Neural progenitor cell (in vitro differentiated cells): ENCODE results near the gene R3HDM4. TPM values are rescaled to one million over a fixed set of nuclear protein-coding genes. Genes with fewer than 3 reads are reported as not detected.

Experiments used
- DNase-seq: peaks from one replicate; pipeline ENCODE4 v3.0.0-alpha.2; 2016; ENCODE audit warnings: low spot score
- H2AFZ ChIP-seq: fragments of 200-600 bp; sonication (generic); replicated peaks from 2 replicates; pipeline ENCODE4 v1.6.1; 2016; ENCODE audit warnings: antibody characterized with exemption
- H3F3A ChIP-seq: fragments of 200-600 bp; sonication (generic); 2 replicates; pipeline ENCODE4 v1.6.1; 2016; ENCODE audit warnings: antibody characterized with exemption, low read depth
- H3K27ac ChIP-seq: fragments of 200-600 bp; sonication (generic); 2 replicates; pipeline ENCODE4 v1.5.1; 2016; ENCODE audit warnings: mild to moderate bottlenecking
- H3K27me3 ChIP-seq: fragments of 200-600 bp; sonication (generic); 2 replicates; pipeline ENCODE4 v1.6.1; 2016; ENCODE audit warnings: mild to moderate bottlenecking, moderate library complexity
- H3K36me3 ChIP-seq: fragments of 200-600 bp; sonication (generic); 2 replicates; pipeline ENCODE4 v1.5.1; 2016
- H3K4me1 ChIP-seq: fragments of 200-600 bp; sonication (generic); 2 replicates; pipeline ENCODE4 v1.6.1; 2016; ENCODE audit warnings: mixed run types
- H3K4me2 ChIP-seq: fragments of 200-600 bp; sonication (generic); 2 replicates; pipeline ENCODE4 v1.6.1; 2016
- H3K4me3 ChIP-seq: fragments of 200-600 bp; sonication (generic); 2 replicates; pipeline ENCODE4 v1.5.1; 2016
- H3K79me2 ChIP-seq: fragments of 200-600 bp; sonication (generic); 2 replicates; pipeline ENCODE4 v1.6.1; 2016; ENCODE audit warnings: low read depth
- H3K9ac ChIP-seq: fragments of 200-600 bp; sonication (generic); 2 replicates; pipeline ENCODE4 v1.6.1; 2016
- H3K9me3 ChIP-seq: fragments of 200-600 bp; sonication (generic); 2 replicates; pipeline ENCODE4 v1.5.1; 2016; ENCODE audit warnings: low read depth
- H4K20me1 ChIP-seq: fragments of 200-600 bp; sonication (generic); 2 replicates; pipeline ENCODE4 v1.6.1; 2016; ENCODE audit warnings: low read depth
- H3K27ac Mint-ChIP-seq: 3 replicates; pipeline ENCODE4 v1.8.0; 2021; ENCODE audit warnings: mixed read lengths
- H3K27me3 Mint-ChIP-seq: 2 replicates; pipeline ENCODE4 v1.8.0; 2022; ENCODE audit warnings: low read depth, mild to moderate bottlenecking, inconsistent platforms, moderate library complexity, mixed read lengths; ENCODE audit not compliant: insufficient read depth
- H3K36me3 Mint-ChIP-seq: 3 replicates; pipeline ENCODE4 v1.8.0; 2021; ENCODE audit warnings: mixed read lengths
- H3K4me1 Mint-ChIP-seq: 3 replicates; pipeline ENCODE4 v1.8.0; 2021; ENCODE audit warnings: mixed read lengths
- H3K4me3 Mint-ChIP-seq: 3 replicates; pipeline ENCODE4 v1.8.0; 2021; ENCODE audit warnings: mild to moderate bottlenecking, moderate library complexity, mixed read lengths
- H3K9me3 Mint-ChIP-seq: 3 replicates; pipeline ENCODE4 v1.8.0; 2020; ENCODE audit warnings: mixed read lengths
- CTCF ChIP-seq: fragments of 200-600 bp; sonication (generic); IDR thresholded peaks from 2 replicates; pipeline ENCODE4 v1.5.1; 2017; ENCODE audit warnings: antibody characterized with exemption, mild to moderate bottlenecking
- EZH2 ChIP-seq: fragments of 200-600 bp; sonication (generic); IDR thresholded peaks from 2 replicates; pipeline ENCODE4 v1.6.1; 2017; ENCODE audit warnings: antibody characterized with exemption, mild to moderate bottlenecking, moderate library complexity
- EZH2phosphoT487 ChIP-seq: fragments of 200-600 bp; sonication (generic); IDR thresholded peaks from 2 replicates; pipeline ENCODE4 v1.6.1; 2017; ENCODE audit warnings: antibody characterized with exemption
- total RNA-seq: library from RNA; depleted of rRNA; stranded (reverse); fragments of >200 nt; gene quantifications from 2 replicates; pipeline ENCODE4 v1.2.3, GENCODE V29; 2015; ENCODE audit warnings: low replicate concordance

Gene R3HDM4
- total RNA-seq, 1 donor from 2014 or later, result 22.7 TPM

GRCh38 chr19:868458-869244, 44.4 kb downstream of the R3HDM4 start:
- no peak for DNase-seq
- H3K4me1 ChIP-seq, result peaks cover 7% of the 10 kb centered on the region
- peaks cover 39% of the 10 kb centered on the region for H3F3A ChIP-seq
- H3K27me3 ChIP-seq, result peaks cover under 1% of the 10 kb centered on the region
- no peak overlapping the region for H3K4me2 ChIP-seq
- no peaks in the 10 kb centered on the region for H3K36me3 ChIP-seq
- no peaks in the 10 kb centered on the region for H3K79me2 ChIP-seq
- no peak overlapping the region for H3K4me3 ChIP-seq
- H4K20me1 ChIP-seq, result peaks cover 27% of the 10 kb centered on the region
- Mint-ChIP-seq H3K4me3 (no peak overlapping the region), H3K36me3 (peaks cover 11% of the 10 kb centered on the region), H3K27ac (no peak overlapping the region), H3K9me3 (no peaks in the 10 kb centered on the region), H3K4me1 (peaks cover 10% of the 10 kb centered on the region), H3K27me3 (peaks cover 10% of the 10 kb centered on the region)
- TF ChIP-seq CTCF (no peak), EZH2phosphoT487 (no peak), EZH2 (no peak)
- no peaks in the 10 kb centered on the region for H3K9me3 ChIP-seq
- H2AFZ ChIP-seq, result no peak overlapping the region
- no peak overlapping the region for H3K27ac ChIP-seq
- H3K9ac ChIP-seq, result no peak overlapping the region

- DNase-seq, result no peak
- no peaks in the 10 kb centered on the region for H3K36me3 ChIP-seq
- no peak overlapping the region for H3K27ac Mint-ChIP-seq
- no peaks in the 10 kb centered on the region for H3K79me2 ChIP-seq
- H2AFZ ChIP-seq, result no peak overlapping the region
- H3K9ac ChIP-seq, result no peak overlapping the region
- peaks cover 28% of the 10 kb centered on the region for H4K20me1 ChIP-seq
- peak overlapping the region; percentile 6 for H3K4me3 Mint-ChIP-seq
- H3K4me3 ChIP-seq, result no peak overlapping the region
- H3K27ac ChIP-seq, result no peak overlapping the region
- peaks cover 16% of the 10 kb centered on the region for H3K27me3 Mint-ChIP-seq
- peaks cover 7% of the 10 kb centered on the region for H3K4me1 ChIP-seq
- H3K4me1 Mint-ChIP-seq, result peaks cover 10% of the 10 kb centered on the region
- peaks cover 7% of the 10 kb centered on the region for H3K27me3 ChIP-seq
- H3K4me2 ChIP-seq, result no peak overlapping the region
- no peak for TF ChIP-seq CTCF
- no peak for TF ChIP-seq EZH2phosphoT487
- no peak for TF ChIP-seq EZH2
- peaks cover 42% of the 10 kb centered on the region for H3F3A ChIP-seq
- no peaks in the 10 kb centered on the region for H3K9me3 Mint-ChIP-seq
- no peaks in the 10 kb centered on the region for H3K9me3 ChIP-seq
- peaks cover 11% of the 10 kb centered on the region for H3K36me3 Mint-ChIP-seq
These were observed 45.1 kb downstream of the R3HDM4 start for GRCh38 chr19:867855-868457.

GRCh38 chr19:867301-867793, 45.7 kb downstream of the R3HDM4 start:
- Mint-ChIP-seq H3K27me3 (peaks cover 19% of the 10 kb centered on the region), H3K27ac (peak overlapping the region; percentile 58), H3K9me3 (no peaks in the 10 kb centered on the region), H3K4me3 (peak overlapping the region; percentile 6), H3K4me1 (peaks cover 14% of the 10 kb centered on the region), H3K36me3 (peaks cover 11% of the 10 kb centered on the region)
- H3K9ac ChIP-seq, result no peak overlapping the region
- H3K27me3 ChIP-seq, result peaks cover 13% of the 10 kb centered on the region
- no peak overlapping the region for H3K27ac ChIP-seq
- no peaks in the 10 kb centered on the region for H3K9me3 ChIP-seq
- H3K79me2 ChIP-seq, result no peaks in the 10 kb centered on the region
- H4K20me1 ChIP-seq, result peaks cover 28% of the 10 kb centered on the region
- H3K4me3 ChIP-seq, result no peak overlapping the region
- peaks cover 44% of the 10 kb centered on the region for H3F3A ChIP-seq
- H2AFZ ChIP-seq, result no peak overlapping the region
- no peak overlapping the region for H3K4me2 ChIP-seq
- TF ChIP-seq EZH2 (no peak), EZH2phosphoT487 (no peak), CTCF (no peak)
- H3K36me3 ChIP-seq, result no peaks in the 10 kb centered on the region
- H3K4me1 ChIP-seq, result peaks cover 7% of the 10 kb centered on the region
- peak; percentile 50 for DNase-seq
